Measurements from ENCODE around the gene BHLHE40.

GRCh38 chr3:5015056-5015455, 35.8 kb downstream of the BHLHE40 start:
- TF ChIP-seq POLR2A (IDR thresholded peaks at IDR 0.05; ENCODE audit: low read depth, low read length) (no peak), CTCF (conservative IDR thresholded peaks at IDR 0.05; ENCODE audit: low read depth, low read length) (no peak), MAZ (IDR thresholded peaks at IDR 0.05; ENCODE audit: borderline replicate concordance, low read depth, low read length) (no peak), USF2 (IDR thresholded peaks at IDR 0.05; ENCODE audit: low read depth, low read length) (no peak), MXI1 (IDR thresholded peaks at IDR 0.05; ENCODE audit: borderline replicate concordance, low read depth, low read length) (no peak)

All from IMR-90 (cell line).